ENCODE results near the gene SLC35E2B.

DNA sequence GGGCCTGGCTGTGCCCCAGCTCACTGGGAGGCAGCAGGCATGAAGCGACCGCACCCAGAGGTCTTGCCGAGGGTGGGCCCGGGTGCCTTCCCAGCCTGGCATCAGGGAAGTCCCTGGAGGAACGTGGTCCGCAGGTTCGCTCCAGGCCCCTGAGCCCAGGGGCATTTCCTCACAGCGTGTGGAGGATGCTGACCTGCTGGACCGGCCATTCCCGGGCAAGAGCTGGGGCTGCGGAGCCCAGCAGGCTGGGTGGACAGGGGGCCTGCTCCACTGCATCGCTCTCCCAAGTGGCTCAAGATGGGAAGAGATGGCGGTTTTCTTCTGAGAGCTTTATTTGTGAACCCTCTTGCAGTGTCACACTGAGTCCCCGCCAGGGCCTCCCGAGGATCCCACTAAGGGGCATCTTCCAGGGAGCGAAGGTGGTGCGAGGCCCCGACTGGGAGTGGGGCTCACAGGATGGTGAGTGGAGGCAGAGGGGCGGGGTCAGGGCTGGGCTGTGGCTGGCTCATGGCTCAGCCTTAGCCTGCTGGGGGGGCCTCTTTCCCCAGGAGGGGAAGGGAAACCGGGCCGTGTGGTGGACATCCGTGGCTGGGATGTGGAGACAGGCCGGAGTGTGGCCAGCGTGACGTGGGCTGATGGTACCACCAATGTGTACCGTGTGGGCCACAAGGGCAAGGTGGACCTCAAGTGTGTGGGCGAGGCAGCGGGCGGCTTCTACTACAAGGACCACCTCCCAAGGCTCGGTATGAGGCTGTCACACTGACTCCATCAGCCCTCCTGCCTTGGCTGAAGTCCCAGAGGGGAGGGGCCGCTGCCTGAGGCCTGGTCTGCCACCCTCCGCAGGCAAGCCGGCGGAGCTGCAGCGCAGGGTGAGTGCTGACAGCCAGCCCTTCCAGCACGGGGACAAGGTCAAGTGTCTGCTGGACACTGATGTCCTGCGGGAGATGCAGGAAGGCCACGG is 67.9 kb downstream of the SLC35E2B start:
- TF ChIP-seq, protein P1, sequence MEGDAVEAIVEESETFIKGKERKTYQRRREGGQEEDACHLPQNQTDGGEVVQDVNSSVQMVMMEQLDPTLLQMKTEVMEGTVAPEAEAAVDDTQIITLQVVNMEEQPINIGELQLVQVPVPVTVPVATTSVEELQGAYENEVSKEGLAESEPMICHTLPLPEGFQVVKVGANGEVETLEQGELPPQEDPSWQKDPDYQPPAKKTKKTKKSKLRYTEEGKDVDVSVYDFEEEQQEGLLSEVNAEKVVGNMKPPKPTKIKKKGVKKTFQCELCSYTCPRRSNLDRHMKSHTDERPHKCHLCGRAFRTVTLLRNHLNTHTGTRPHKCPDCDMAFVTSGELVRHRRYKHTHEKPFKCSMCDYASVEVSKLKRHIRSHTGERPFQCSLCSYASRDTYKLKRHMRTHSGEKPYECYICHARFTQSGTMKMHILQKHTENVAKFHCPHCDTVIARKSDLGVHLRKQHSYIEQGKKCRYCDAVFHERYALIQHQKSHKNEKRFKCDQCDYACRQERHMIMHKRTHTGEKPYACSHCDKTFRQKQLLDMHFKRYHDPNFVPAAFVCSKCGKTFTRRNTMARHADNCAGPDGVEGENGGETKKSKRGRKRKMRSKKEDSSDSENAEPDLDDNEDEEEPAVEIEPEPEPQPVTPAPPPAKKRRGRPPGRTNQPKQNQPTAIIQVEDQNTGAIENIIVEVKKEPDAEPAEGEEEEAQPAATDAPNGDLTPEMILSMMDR (IDR thresholded peaks at IDR 0.05; ENCODE audit: control extremely low read depth in 1 of 3, insufficient read depth in 1 of 3, low read depth in 1 of 3, low read length in 3 of 3), result no peak
- TF ChIP-seq SP2 (IDR thresholded peaks at IDR 0.05; ENCODE audit: low read length) (no peak), USF2 (IDR thresholded peaks at IDR 0.05; ENCODE audit: low read length) (no peak), RNF2 (IDR thresholded peaks at IDR 0.05; ENCODE audit: borderline replicate concordance, low read depth, low read length, missing control alignments, poor library complexity, severe bottlenecking) (no peak), RXRA (IDR thresholded peaks at IDR 0.05; ENCODE audit: insufficient read depth, low read depth, low read length) (no peak), RAD21 (IDR thresholded peaks at IDR 0.05 in 1 of 2, conservative IDR thresholded peaks at IDR 0.05 in 1 of 2; ENCODE audit: low read depth in 2 of 2, low read length in 2 of 2) (no peak), EZH2 (IDR thresholded peaks at IDR 0.05; ENCODE audit: low read depth, low read length, severe bottlenecking) (no peak), TEAD4 (IDR thresholded peaks at IDR 0.05; ENCODE audit: low read depth, low read length) (no peak), ZNF274 (IDR thresholded peaks at IDR 0.05; ENCODE audit: borderline replicate concordance, extremely low read depth, low read length) (no peak), MAFK (IDR thresholded peaks at IDR 0.05; ENCODE audit: low read depth, low read length) (no peak), POLR2A (IDR thresholded peaks at IDR 0.05; ENCODE audit: control extremely low read depth in 1 of 2, low read depth in 2 of 2, low read length in 2 of 2) (no peak), EP300 (IDR thresholded peaks at IDR 0.05; ENCODE audit: borderline replicate concordance in 1 of 2, low read depth in 2 of 2, low read length in 2 of 2) (no peak), BCL11A (IDR thresholded peaks at IDR 0.05; ENCODE audit: low read depth in 2 of 2, low read length in 2 of 2) (no peak), MAX (IDR thresholded peaks at IDR 0.05) (no peak)

Data from H1 (cell line).